GM04504 (cell line): Measurements from ENCODE around the gene FOXP1.

Source experiments
- DNase-seq: peaks from one replicate; pipeline ENCODE4 v3.0.0-alpha.2; 2012; ENCODE audit warnings: low read depth

Gene FOXP1

GRCh38 chr3:71240034-71240433 is 343.5 kb downstream of the FOXP1 start:
- DNase-seq = no peak

- no peak for DNase-seq
Observed at GRCh38 chr3:71238355-71238757, 345.2 kb downstream of the FOXP1 start.

GRCh38 chr3:71237672-71238071 is 345.9 kb downstream of the FOXP1 start:
- DNase-seq = no peak

- DNase-seq = no peak
Observed at GRCh38 chr3:71235846-71236245, 347.7 kb downstream of the FOXP1 start.

GRCh38 chr3:71232895-71233294 is 350.6 kb downstream of the FOXP1 start:
- DNase-seq = no peak

- no peak for DNase-seq
Observed at GRCh38 chr3:71232175-71232679, 351.3 kb downstream of the FOXP1 start.

- DNase-seq = no peak
Observed at GRCh38 chr3:71231680-71232079, 351.8 kb downstream of the FOXP1 start.

GRCh38 chr3:71229905-71230657 is 353.4 kb downstream of the FOXP1 start:
- no peak for DNase-seq

GRCh38 chr3:71228156-71228866 is 355.2 kb downstream of the FOXP1 start:
- DNase-seq = no peak

GRCh38 chr3:71227270-71227661 is 356.3 kb downstream of the FOXP1 start:
- DNase-seq = no peak

- DNase-seq = no peak
Observed at GRCh38 chr3:71226565-71227269, 356.8 kb downstream of the FOXP1 start.

- DNase-seq = no peak
Observed at GRCh38 chr3:71225951-71226564, 357.5 kb downstream of the FOXP1 start.

- no peak for DNase-seq
Observed at GRCh38 chr3:71225002-71225684, 358.4 kb downstream of the FOXP1 start.

- DNase-seq = no peak
Observed at GRCh38 chr3:71219744-71220638, 363.5 kb downstream of the FOXP1 start.

GRCh38 chr3:71218508-71218907 is 365.0 kb downstream of the FOXP1 start:
- no peak for DNase-seq

- DNase-seq = no peak
Observed at GRCh38 chr3:71217640-71218222, 365.8 kb downstream of the FOXP1 start.

- DNase-seq = no peak
Observed at GRCh38 chr3:71215351-71215750, 368.2 kb downstream of the FOXP1 start.

- no peak for DNase-seq
Observed at GRCh38 chr3:71214797-71215196, 368.7 kb downstream of the FOXP1 start.

- DNase-seq = no peak
Observed at GRCh38 chr3:71214016-71214415, 369.5 kb downstream of the FOXP1 start.

- DNase-seq = no peak
Observed at GRCh38 chr3:71211083-71211482, 372.4 kb downstream of the FOXP1 start.
